ENCODE data around the gene TSPAN10. TPM values are rescaled to one million over a fixed set of nuclear protein-coding genes. Genes with fewer than 3 reads are reported as not detected.

TSPAN10 gene
- total and polyA plus RNA-seq, 2 of the 8 experiments (the other 6 are each of a cell fraction or from before 2014, with no cell fraction given) = 0.99 to 1.1 TPM

GRCh38 chr17:81621494-81622130, 15.4 kb upstream of the TSPAN10 start:
- Histone ChIP-seq H4K91ac (replicated peaks; ENCODE audit: insufficient read length, low read length) (no peak overlapping the region), H2AFZ (ENCODE audit: low read length) (no peak overlapping the region), H3K36me3 (ENCODE audit: control insufficient read depth in 2 of 4, insufficient read depth in 4 of 4, low read length in 3 of 4) (peaks cover 27 to 78% (median 52%) of the 10 kb centered on the region in 4 experiments), H2BK5ac (ENCODE audit: low read depth, low read length) (no peak overlapping the region), H3K4me1 (replicated peaks in 1 of 4; ENCODE audit: control insufficient read depth in 3 of 4, insufficient read depth in 4 of 4, low read length in 3 of 4) (no peaks in the 10 kb centered on the region), H3K4ac (replicated peaks; ENCODE audit: insufficient read length, low read depth, low read length) (no peak overlapping the region), H2BK120ac (replicated peaks; ENCODE audit: low read depth, low read length) (no peak overlapping the region), H4K8ac (ENCODE audit: extremely low read depth, insufficient read depth, low read length) (no peak overlapping the region), H3K27me3 (replicated peaks in 1 of 4; ENCODE audit: control insufficient read depth in 3 of 4, extremely low read depth in 1 of 4, insufficient read depth in 3 of 4, low read length in 3 of 4) (no peaks in the 10 kb centered on the region), H3K56ac (replicated peaks; ENCODE audit: insufficient read length, low read depth, low read length) (no peak overlapping the region), H3K23ac (ENCODE audit: insufficient read length) (no peak overlapping the region), H2BK12ac (ENCODE audit: low read depth, low read length) (no peak overlapping the region), H3K18ac (ENCODE audit: extremely low read depth, low read length) (no peak overlapping the region), H3K9ac (replicated peaks in 1 of 4; ENCODE audit: extremely low read depth in 1 of 4, low read depth in 3 of 4, low read length in 3 of 4) (no peak overlapping the region), H3K14ac (ENCODE audit: insufficient read length) (no peak overlapping the region), H3K27ac (ENCODE audit: low read depth, low read length) (no peak overlapping the region), H3K79me2 (ENCODE audit: control insufficient read depth in 1 of 2, insufficient read depth in 2 of 2, low read length in 2 of 2) (peaks cover 4 to 7% of the 10 kb centered on the region in 2 experiments; a peak in 3 of 4 replicates), H2BK20ac (ENCODE audit: low read length) (no peak overlapping the region), H4K5ac (ENCODE audit: insufficient read length, low read depth, low read length) (no peak overlapping the region), H2AK5ac (ENCODE audit: low read depth, low read length) (no peak overlapping the region), H3K23me2 (ENCODE audit: low read depth, low read length) (no peaks in the 10 kb centered on the region), H3K4me2 (ENCODE audit: insufficient read depth in 1 of 2, low read depth in 2 of 2, low read length in 2 of 2) (no peak overlapping the region), H3K9me3 (ENCODE audit: insufficient read depth in 2 of 2, low read depth in 1 of 2, low read length in 1 of 2) (no peaks in the 10 kb centered on the region; a peak in 1 of 4 replicates), H3K4me3 (ENCODE audit: extremely low read depth in 1 of 4, insufficient read depth in 2 of 4, low read depth in 3 of 4, low read length in 4 of 4) (no peak overlapping the region), H3K79me1 (ENCODE audit: low read depth, low read length) (peaks cover 12% of the 10 kb centered on the region), H2BK15ac (ENCODE audit: low read length) (no peak overlapping the region), H4K20me1 (replicated peaks in 1 of 2; ENCODE audit: control insufficient read depth in 1 of 2, insufficient read depth in 2 of 2, low read length in 2 of 2) (peaks cover 4 to 14% of the 10 kb centered on the region in 2 experiments)
- FAIRE-seq (no peak), DNase-seq (ENCODE audit: low read depth in 1 of 2, low spot score in 2 of 2) (no peak)
- ChIA-PET CTCF (ENCODE audit: partially characterized antibody) (interaction anchor here (2.0 to 2.4 kb wide), 2 partner anchors 14 to 20 kb away, joined by 11 to 12 read pairs; no protein-coding TSS in a partner anchor), POLR2A (ENCODE audit: partially characterized antibody) (interaction anchor here (0.8 to 1.5 kb wide), 4 partner anchors 14 to 54 kb away, joined by 3 to 4 read pairs (median 3); no protein-coding TSS in a partner anchor)
- WGBS, 2 experiments (ENCODE audit: extremely low coverage in 1 of 2, insufficient coverage in 1 of 2, insufficient read length in 1 of 2, insufficient replicate concordance in 2 of 2, low coverage in 1 of 2, low lambda C conversion rate in 2 of 2, missing lambda C conversion rate in 1 of 2) = 95% methylated on average over 11 of the region's 11 CpGs; no CpG with 5 or more reads in 1 of the 2 experiments
- TF ChIP-seq JUND (IDR thresholded peaks at IDR 0.05; ENCODE audit: low read length) = no peak
- TF ChIP-seq TBP (IDR thresholded peaks at IDR 0.05; ENCODE audit: low read depth, low read length) = no peak

Measured in H1 (cell line).